SH-SY5Y (cell line): ENCODE measurements around the gene PABPC1L.

Source experiments
- GATA2 ChIP-seq: IDR thresholded peaks from 2 replicates; pipeline ENCODE4 v1.6.1; 2011; ENCODE audit warnings: mild to moderate bottlenecking, low read depth, low read length
- GATA3 ChIP-seq: IDR thresholded peaks from 2 replicates; pipeline ENCODE4 v1.6.1; 2011; ENCODE audit warnings: low read depth, mild to moderate bottlenecking, low read length, moderate library complexity

GRCh38 chr20:44928595-44928994 lies 18.7 kb downstream of the PABPC1L start:
- TF ChIP-seq GATA3: no peak
- TF ChIP-seq GATA2: no peak
